ENCODE measurements around the gene KIF21B.

KIF21B gene

GRCh38 chr1:201004154-201004553, 19.4 kb downstream of the KIF21B start:
- H3K4me3 ChIP-seq (ENCODE audit: low read depth, low read length) = no peak overlapping the region
- in situ Hi-C loops (cut with HindIII; ENCODE audit: low sequenced_read_pairs) = no loop called here
- no peak for DNase-seq (ENCODE audit: low read depth, low spot score)
- TF ChIP-seq, protein P1, sequence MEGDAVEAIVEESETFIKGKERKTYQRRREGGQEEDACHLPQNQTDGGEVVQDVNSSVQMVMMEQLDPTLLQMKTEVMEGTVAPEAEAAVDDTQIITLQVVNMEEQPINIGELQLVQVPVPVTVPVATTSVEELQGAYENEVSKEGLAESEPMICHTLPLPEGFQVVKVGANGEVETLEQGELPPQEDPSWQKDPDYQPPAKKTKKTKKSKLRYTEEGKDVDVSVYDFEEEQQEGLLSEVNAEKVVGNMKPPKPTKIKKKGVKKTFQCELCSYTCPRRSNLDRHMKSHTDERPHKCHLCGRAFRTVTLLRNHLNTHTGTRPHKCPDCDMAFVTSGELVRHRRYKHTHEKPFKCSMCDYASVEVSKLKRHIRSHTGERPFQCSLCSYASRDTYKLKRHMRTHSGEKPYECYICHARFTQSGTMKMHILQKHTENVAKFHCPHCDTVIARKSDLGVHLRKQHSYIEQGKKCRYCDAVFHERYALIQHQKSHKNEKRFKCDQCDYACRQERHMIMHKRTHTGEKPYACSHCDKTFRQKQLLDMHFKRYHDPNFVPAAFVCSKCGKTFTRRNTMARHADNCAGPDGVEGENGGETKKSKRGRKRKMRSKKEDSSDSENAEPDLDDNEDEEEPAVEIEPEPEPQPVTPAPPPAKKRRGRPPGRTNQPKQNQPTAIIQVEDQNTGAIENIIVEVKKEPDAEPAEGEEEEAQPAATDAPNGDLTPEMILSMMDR (IDR thresholded peaks at IDR 0.05; ENCODE audit: low read depth, low read length) = no peak

- in situ Hi-C loops (cut with HindIII; ENCODE audit: low sequenced_read_pairs) = no loop called here
- no peak overlapping the region for H3K4me3 ChIP-seq (ENCODE audit: low read depth, low read length)
- TF ChIP-seq, protein P1 (IDR thresholded peaks at IDR 0.05; ENCODE audit: low read depth, low read length) = no peak
- no peak for DNase-seq (ENCODE audit: low read depth, low spot score)
Observed at GRCh38 chr1:201002510-201002909, 21.0 kb downstream of the KIF21B start.

DNA sequence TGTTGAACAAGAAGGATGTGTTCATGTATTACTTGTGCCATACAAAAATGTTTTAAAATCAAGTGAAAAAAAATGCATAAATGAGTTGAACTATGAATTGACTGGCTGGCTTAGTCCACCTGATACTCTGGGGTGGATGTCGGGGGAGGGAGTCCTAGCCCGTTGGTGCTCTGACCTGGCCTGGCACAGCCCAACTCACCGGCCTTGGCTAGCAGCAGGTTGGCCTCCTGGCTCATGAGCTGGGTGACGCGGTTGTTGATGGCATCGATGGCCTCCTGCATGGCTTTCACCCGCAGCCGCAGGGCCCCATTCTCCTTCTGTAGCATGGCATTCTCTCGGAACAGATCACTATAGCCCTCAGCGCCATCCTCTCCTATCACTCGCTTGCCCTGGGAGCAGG, 21.6 kb downstream of the KIF21B start:
- in situ Hi-C loops (cut with HindIII; ENCODE audit: low sequenced_read_pairs) = no loop called here
- no peak for DNase-seq (ENCODE audit: low read depth, low spot score)
- TF ChIP-seq, protein P1 (IDR thresholded peaks at IDR 0.05; ENCODE audit: low read depth, low read length) = no peak
- no peak overlapping the region for H3K4me3 ChIP-seq (ENCODE audit: low read depth, low read length)

GRCh38 chr1:201000391-201000790, 23.1 kb downstream of the KIF21B start:
- DNase-seq (ENCODE audit: low read depth, low spot score) = no peak
- TF ChIP-seq, protein P1 (IDR thresholded peaks at IDR 0.05; ENCODE audit: low read depth, low read length) = no peak
- H3K4me3 ChIP-seq (ENCODE audit: low read depth, low read length) = no peak overlapping the region
- in situ Hi-C loops (cut with HindIII; ENCODE audit: low sequenced_read_pairs) = no loop called here

DNA sequence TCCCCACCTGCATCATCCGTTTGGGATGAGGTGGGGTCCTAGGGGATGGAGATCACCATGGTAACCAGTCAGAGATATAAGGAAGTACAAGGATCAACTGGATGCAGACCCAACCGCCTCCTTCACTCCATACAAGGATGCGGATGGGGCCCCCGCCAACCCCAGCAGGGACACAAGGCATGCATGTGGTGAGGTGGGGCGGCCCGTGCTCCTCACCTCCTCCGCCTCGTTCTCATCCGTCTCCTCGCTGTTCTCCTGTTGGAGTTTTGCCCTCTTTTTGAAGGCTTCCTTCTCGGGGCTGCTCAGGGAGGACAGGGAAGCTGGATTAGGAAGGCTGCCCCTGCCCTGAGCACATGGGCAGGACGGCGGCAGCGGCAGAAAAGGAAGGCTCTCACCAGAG, 23.8 kb downstream of the KIF21B start:
- TF ChIP-seq, protein P1 (IDR thresholded peaks at IDR 0.05; ENCODE audit: low read depth, low read length) = no peak
- H3K4me3 ChIP-seq (ENCODE audit: low read depth, low read length) = no peak overlapping the region
- DNase-seq (ENCODE audit: low read depth, low spot score) = no peak
- in situ Hi-C loops (cut with HindIII; ENCODE audit: low sequenced_read_pairs) = no loop called here

DNA sequence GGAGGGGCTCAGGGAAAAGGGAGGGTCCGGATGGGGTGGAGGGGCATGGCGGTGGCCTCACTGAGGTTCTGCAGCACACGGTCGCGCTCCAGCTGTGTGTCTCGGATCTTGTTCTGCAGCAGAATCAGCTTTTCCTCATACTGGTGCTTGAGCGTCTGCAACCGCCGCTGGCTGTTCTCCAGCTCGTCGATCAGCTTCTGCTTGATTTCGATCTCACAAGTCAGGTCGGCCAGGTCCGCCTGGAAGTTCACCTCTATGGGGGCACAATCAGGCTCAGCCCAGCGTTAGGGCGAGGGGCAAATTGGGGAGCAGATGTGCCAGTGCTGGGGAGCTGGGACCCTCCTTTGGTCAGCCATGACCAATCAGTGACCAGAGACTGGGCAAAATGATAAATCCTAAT, 25.2 kb downstream of the KIF21B start:
- H3K4me3 ChIP-seq (ENCODE audit: low read depth, low read length) = no peak overlapping the region
- TF ChIP-seq, protein P1 (IDR thresholded peaks at IDR 0.05; ENCODE audit: low read depth, low read length) = no peak
- no peak for DNase-seq (ENCODE audit: low read depth, low spot score)
- in situ Hi-C loops (cut with HindIII; ENCODE audit: low sequenced_read_pairs) = no loop called here

All from astrocyte of the spinal cord (primary cell).